Mesothelial cell of epicardium (in vitro differentiated cells): ENCODE results near the gene USP11. TPM values are rescaled to one million over a fixed set of nuclear protein-coding genes. Genes with fewer than 3 reads are reported as not detected.
A peak's percentile ranks its signal among the peaks of the same experiment; 100 is the strongest.
"Not testable (repeated sequence)": the region's sequence is repeated elsewhere in the genome, so short reads cannot be mapped to it uniquely, and the experiment has no call there.

Experiments used
- DNase-seq, 2 experiments: peaks; one replicate each; pipeline ENCODE4 v3.0.0; 2021; ENCODE audit warnings: low spot score in 2 of 2; ENCODE audit not compliant: unreplicated experiment in 2 of 2
- H3K27ac Mint-ChIP-seq: 2 replicates; pipeline ENCODE4 v1.8.0; 2021; ENCODE audit warnings: mixed read lengths
- H3K27me3 Mint-ChIP-seq: 2 replicates; pipeline ENCODE4 v1.8.0; 2021; ENCODE audit warnings: low read depth, mixed read lengths
- H3K36me3 Mint-ChIP-seq: 2 replicates; pipeline ENCODE4 v1.8.0; 2021; ENCODE audit warnings: mixed read lengths
- H3K4me1 Mint-ChIP-seq: 2 replicates; pipeline ENCODE4 v1.8.0; 2021; ENCODE audit warnings: mixed read lengths
- H3K4me3 Mint-ChIP-seq: 2 replicates; pipeline ENCODE4 v1.8.0; 2021; ENCODE audit warnings: mild to moderate bottlenecking, moderate library complexity, mixed read lengths
- H3K9me3 Mint-ChIP-seq: 2 replicates; pipeline ENCODE4 v1.8.0; 2021; ENCODE audit warnings: mixed read lengths
- CTCF ChIP-seq: fragments of 200-600 bp; sonication (generic); IDR thresholded peaks from one replicate; pipeline ENCODE4 v1.5.0; 2021; ENCODE audit warnings: antibody characterized with exemption; ENCODE audit not compliant: unreplicated experiment
- total RNA-seq: library from RNA; stranded (reverse); gene quantifications from 3 replicates; pipeline ENCODE4 v1.2.1, GENCODE V29; 2021

Gene USP11
- total RNA-seq, 1 donor from 2014 or later: 315 TPM

GRCh38 chrX:47283015-47283771, 50.4 kb downstream of the USP11 start:
- Mint-ChIP-seq H3K36me3 (no peaks in the 10 kb centered on the region), H3K4me3 (no peak overlapping the region), H3K27ac (peak overlapping the region; percentile 11), H3K9me3 (no peaks in the 10 kb centered on the region), H3K27me3 (no peaks in the 10 kb centered on the region), H3K4me1 (peaks cover 17% of the 10 kb centered on the region)
- peak in 1 of 2 experiments; percentile 39 for DNase-seq
- no peak for TF ChIP-seq CTCF

- H3K36me3 Mint-ChIP-seq, H3K4me3 Mint-ChIP-seq, H3K27me3 Mint-ChIP-seq, H3K9me3 Mint-ChIP-seq, DNase-seq, H3K27ac Mint-ChIP-seq: not testable (repeated sequence)
- H3K4me1 Mint-ChIP-seq: peaks cover 17% of the 10 kb centered on the region
- peak; percentile 73 for TF ChIP-seq CTCF
Measured at GRCh38 chrX:47284616-47285015, 51.8 kb downstream of the USP11 start.

- no peak for TF ChIP-seq CTCF
- DNase-seq: no peak
- Mint-ChIP-seq H3K9me3 (no peaks in the 10 kb centered on the region), H3K36me3 (no peaks in the 10 kb centered on the region), H3K27ac (no peak overlapping the region), H3K4me1 (peaks cover 17% of the 10 kb centered on the region), H3K27me3 (no peaks in the 10 kb centered on the region), H3K4me3 (peak overlapping the region; percentile 35)
Measured at GRCh38 chrX:47285836-47286320, 53.1 kb downstream of the USP11 start.

GRCh38 chrX:47293106-47293505, 60.3 kb downstream of the USP11 start:
- peaks cover 25% of the 10 kb centered on the region for H3K4me1 Mint-ChIP-seq
- H3K36me3 Mint-ChIP-seq: peaks cover 2% of the 10 kb centered on the region
- no peak for TF ChIP-seq CTCF
- peaks cover 7% of the 10 kb centered on the region for H3K9me3 Mint-ChIP-seq
- peak overlapping the region; percentile 31 for H3K27ac Mint-ChIP-seq
- H3K4me3 Mint-ChIP-seq: no peak overlapping the region
- no peaks in the 10 kb centered on the region for H3K27me3 Mint-ChIP-seq
- no peak for DNase-seq

- peaks cover 7% of the 10 kb centered on the region for H3K9me3 Mint-ChIP-seq
- no peak for DNase-seq
- H3K36me3 Mint-ChIP-seq: peaks cover 2% of the 10 kb centered on the region
- no peaks in the 10 kb centered on the region for H3K27me3 Mint-ChIP-seq
- H3K4me3 Mint-ChIP-seq: no peak overlapping the region
- H3K27ac Mint-ChIP-seq: peak overlapping the region; percentile 92
- peaks cover 24% of the 10 kb centered on the region for H3K4me1 Mint-ChIP-seq
- TF ChIP-seq CTCF: no peak
Measured at GRCh38 chrX:47296766-47297365, 64.1 kb downstream of the USP11 start.
